BJ (cell line): ENCODE results near the gene CDKN2D. TPM values are rescaled to one million over a fixed set of nuclear protein-coding genes. Genes with fewer than 3 reads are reported as not detected.
"Not testable (repeated sequence)": the region's sequence is repeated elsewhere in the genome, so short reads cannot be mapped to it uniquely, and the experiment has no call there.

ENCODE experiments used
- CTCF ChIA-PET: fragments of 350-600 bp; formaldehyde crosslinking; extraction: SDS; loops from one replicate; lab custom pipeline; 2021; ENCODE audit warnings: antibody characterized with exemption, inconsistent platforms; lab: Yijun Ruan, JAX
- POLR2A ChIA-PET: fragments of 300-600 bp; sonication (Branson Sonifier 250); formaldehyde crosslinking; extraction: SDS; loops from one replicate; lab custom pipeline; 2021; ENCODE audit warnings: antibody characterized with exemption; lab: Charles Lee
- DNase-seq: peaks from one replicate; pipeline ENCODE4 v3.0.0-alpha.2; 2011; ENCODE audit warnings: low read depth
- H3K27me3 ChIP-seq: 2 replicates; pipeline ENCODE4 v1.6.0; 2011; ENCODE audit warnings: low read length; ENCODE audit not compliant: control insufficient read depth, insufficient read depth
- H3K36me3 ChIP-seq: 2 replicates; pipeline ENCODE4 v1.5.1; 2011; ENCODE audit warnings: low read length; ENCODE audit not compliant: control insufficient read depth, insufficient read depth
- H3K4me3 ChIP-seq: 2 replicates; pipeline ENCODE4 v1.5.1; 2011; ENCODE audit warnings: low read depth, mild to moderate bottlenecking, control low read depth, low read length
- polyA plus RNA-seq: library from polyadenylated mRNA; depleted of rRNA; stranded (reverse); fragments of >200 nt; gene quantifications from 2 replicates; pipeline ENCODE4 v1.2.3, GENCODE V29; 2011
- TF ChIP-seq, protein P1 (sequence below): IDR thresholded peaks from 2 replicates; pipeline ENCODE4 v1.5.1; 2011; ENCODE audit warnings: low read depth, mild to moderate bottlenecking, control low read depth, inconsistent platforms, low read length, moderate library complexity; ENCODE audit not compliant: insufficient read depth

The CDKN2D gene
- polyA plus RNA-seq, 1 experiment: 15.5 TPM

DNA sequence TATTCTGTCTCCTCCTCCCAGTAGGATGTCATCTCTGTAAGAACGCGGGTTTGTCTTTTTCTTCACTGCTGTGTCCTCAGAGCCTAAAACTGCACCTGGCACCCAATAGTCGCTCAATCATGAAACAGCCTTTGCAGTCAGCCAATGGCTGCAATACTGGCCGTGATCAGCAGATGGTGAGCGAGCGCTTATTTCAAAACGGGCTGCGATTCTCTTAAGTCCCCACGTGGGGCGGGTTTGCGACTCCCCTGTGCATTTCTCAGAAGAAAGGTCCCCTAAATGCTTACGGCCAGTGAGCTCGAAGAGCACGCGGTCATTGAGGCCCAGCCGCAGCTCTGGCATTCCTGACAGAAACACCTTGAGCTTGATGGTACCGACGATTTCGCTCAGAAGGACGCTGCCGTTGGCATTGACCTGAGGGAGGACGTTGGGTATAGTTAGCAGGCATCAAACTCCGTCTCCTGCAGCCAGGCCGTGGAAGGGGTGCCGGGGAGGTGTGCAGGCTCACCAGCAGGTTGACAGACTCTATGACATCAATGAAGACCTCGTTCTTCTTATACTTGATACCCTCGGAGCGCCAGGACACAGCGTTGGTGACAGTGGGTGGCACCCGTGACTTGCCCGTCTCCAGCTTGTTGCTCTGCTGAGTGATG, 12.3 kb upstream of the CDKN2D start:
- CTCF ChIA-PET: interaction anchor here (0.6 to 12.5 kb wide), 45 partner anchors 8 to 174 kb away, joined by 3 to 374 read pairs (median 4); partner anchors contain the start of genes DNM2, KRI1, QTRT1 and S1PR5
- H3K4me3 ChIP-seq: no peak overlapping the region
- no peaks in the 10 kb centered on the region for H3K36me3 ChIP-seq
- H3K27me3 ChIP-seq: no peaks in the 10 kb centered on the region
- POLR2A ChIA-PET: no interaction called here
- peak; percentile 46 for DNase-seq
- TF ChIP-seq, protein P1, sequence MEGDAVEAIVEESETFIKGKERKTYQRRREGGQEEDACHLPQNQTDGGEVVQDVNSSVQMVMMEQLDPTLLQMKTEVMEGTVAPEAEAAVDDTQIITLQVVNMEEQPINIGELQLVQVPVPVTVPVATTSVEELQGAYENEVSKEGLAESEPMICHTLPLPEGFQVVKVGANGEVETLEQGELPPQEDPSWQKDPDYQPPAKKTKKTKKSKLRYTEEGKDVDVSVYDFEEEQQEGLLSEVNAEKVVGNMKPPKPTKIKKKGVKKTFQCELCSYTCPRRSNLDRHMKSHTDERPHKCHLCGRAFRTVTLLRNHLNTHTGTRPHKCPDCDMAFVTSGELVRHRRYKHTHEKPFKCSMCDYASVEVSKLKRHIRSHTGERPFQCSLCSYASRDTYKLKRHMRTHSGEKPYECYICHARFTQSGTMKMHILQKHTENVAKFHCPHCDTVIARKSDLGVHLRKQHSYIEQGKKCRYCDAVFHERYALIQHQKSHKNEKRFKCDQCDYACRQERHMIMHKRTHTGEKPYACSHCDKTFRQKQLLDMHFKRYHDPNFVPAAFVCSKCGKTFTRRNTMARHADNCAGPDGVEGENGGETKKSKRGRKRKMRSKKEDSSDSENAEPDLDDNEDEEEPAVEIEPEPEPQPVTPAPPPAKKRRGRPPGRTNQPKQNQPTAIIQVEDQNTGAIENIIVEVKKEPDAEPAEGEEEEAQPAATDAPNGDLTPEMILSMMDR: peak; percentile 97

DNA sequence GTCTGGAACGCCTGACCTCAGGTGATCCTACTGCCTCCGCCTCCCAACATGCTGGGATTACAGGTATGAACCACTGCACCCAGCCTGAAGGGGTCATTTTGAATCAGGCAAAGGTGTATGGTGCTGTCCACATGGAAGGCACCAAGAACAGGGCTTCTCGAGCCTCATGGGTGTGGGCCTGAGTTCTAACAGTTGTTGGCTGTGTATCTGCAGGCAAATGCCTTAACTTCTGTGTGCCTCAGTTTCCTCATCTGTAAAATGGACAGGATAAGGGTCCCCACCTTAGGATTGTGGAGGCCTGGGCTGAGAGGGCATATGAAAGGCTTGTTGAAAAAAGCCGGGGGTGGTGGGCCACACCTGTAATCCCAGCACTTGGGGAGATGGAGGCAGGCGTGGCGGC, 9.2 kb upstream of the CDKN2D start:
- CTCF ChIA-PET: interaction anchor here (4.7 to 12.5 kb wide), 2 partner anchors 67 to 121 kb away, joined by 115 to 374 read pairs; partner anchors contain the start of gene QTRT1
- H3K4me3 ChIP-seq: no peak overlapping the region
- H3K27me3 ChIP-seq: no peaks in the 10 kb centered on the region
- no peak for DNase-seq
- POLR2A ChIA-PET: no interaction called here
- TF ChIP-seq, protein P1: no peak
- no peaks in the 10 kb centered on the region for H3K36me3 ChIP-seq

DNA sequence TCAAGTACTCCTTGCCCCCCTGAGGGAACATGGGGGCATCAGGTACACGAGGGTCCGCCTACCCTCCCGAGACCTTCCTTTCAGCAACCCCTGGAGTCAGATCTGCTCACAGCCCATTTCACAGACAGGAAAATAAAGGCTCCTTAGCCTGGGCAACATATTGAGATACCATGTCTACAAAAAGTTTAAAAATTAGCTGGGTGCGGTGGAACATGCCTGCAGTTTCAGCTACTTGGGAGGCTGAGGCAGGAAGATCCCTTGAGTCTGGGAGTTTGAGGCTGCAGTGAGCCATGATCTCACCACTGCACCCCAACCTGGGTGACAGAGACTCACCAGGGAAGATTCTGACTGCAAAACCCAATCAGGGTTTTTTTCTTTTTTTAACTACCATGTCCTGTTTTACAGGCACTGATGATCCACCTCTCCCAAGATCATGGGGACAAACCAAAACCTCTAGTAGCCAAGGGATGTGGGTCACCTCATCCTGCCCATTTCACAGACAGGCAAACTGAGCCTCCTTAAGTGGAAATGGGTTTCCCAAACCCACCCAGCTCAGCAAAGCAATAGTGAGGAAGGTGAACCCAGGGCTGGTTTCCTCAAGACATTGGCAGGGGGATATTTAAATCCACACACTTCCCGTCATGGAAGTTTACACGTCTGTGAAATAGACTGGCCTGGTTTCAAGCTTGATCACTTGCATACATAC, 6.4 kb upstream of the CDKN2D start:
- Histone ChIP-seq H3K36me3 (no peaks in the 10 kb centered on the region), H3K27me3 (no peaks in the 10 kb centered on the region), H3K4me3 (no peak overlapping the region)
- TF ChIP-seq, protein P1: no peak
- POLR2A ChIA-PET: no interaction called here
- no peak for DNase-seq
- CTCF ChIA-PET: interaction anchor here (1.0 to 12.5 kb wide), 5 partner anchors 20 to 124 kb away, joined by 3 to 374 read pairs (median 4); no protein-coding TSS in a partner anchor

DNA sequence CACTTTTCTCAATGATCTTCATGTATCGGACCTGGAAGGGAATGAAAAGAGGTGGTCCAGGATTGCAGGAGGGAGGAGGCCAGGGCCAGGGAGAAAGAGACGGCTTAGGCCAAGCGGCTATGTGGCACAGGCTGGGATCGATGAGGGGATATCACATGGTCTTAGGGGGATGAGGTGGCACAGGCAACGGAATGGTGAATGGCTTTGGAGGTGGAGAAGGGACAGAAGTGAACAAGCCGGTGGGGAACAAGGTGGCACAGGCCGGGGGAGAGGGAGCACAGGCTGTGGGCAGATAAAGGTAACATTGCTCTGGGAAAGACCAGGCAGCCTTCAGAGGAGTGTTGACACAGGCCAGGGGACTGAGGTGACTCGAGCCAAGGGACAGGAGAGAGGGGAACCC, 5.7 kb upstream of the CDKN2D start:
- Histone ChIP-seq H3K27me3 (no peaks in the 10 kb centered on the region), H3K36me3 (no peaks in the 10 kb centered on the region), H3K4me3 (no peak overlapping the region)
- ChIA-PET POLR2A (no interaction called here), CTCF (interaction anchor here (0.7 to 12.5 kb wide), 6 partner anchors 21 to 157 kb away, joined by 3 to 374 read pairs (median 4); no protein-coding TSS in a partner anchor)
- DNase-seq: no peak
- TF ChIP-seq, protein P1: no peak

DNA sequence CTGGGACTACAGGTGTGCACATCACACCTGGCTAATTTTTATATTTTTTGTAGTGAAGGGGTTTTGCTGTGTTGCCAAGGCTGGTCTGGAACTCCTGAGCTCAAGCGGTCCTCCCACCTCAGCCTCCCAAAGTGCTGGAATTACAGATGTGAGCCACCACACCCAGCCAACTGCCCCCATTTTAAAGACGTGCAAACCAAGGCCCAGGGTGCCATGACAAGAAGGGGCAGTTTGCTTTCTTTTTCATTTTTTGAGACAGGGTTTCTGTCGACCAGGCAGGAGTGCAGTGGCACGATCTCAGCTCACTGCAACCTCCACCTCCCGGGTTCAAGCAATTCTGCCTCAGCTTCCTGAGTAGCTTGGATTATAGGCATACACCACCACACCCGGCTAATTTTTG, 5.0 kb upstream of the CDKN2D start:
- CTCF ChIA-PET: interaction anchor here (0.6 to 4.0 kb wide), 10 partner anchors 32 to 156 kb away, joined by 3 to 30 read pairs (median 6); no protein-coding TSS in a partner anchor
- H3K36me3 ChIP-seq, H3K4me3 ChIP-seq, H3K27me3 ChIP-seq, POLR2A ChIA-PET, DNase-seq: not testable (repeated sequence)
